Stimulated activated CD8-positive, alpha-beta memory T cell treated with anti-CD3 and anti-CD28 coated beads, Interleukin-15, amount 100 ng/mL, for 24 hours (primary cell): ENCODE data around the gene CRIP2.

Source experiments
- DNase-seq: peaks from one replicate; pipeline ENCODE4 v3.0.0-alpha.2; 2020; ENCODE audit warnings: low read depth

CRIP2 gene

DNA sequence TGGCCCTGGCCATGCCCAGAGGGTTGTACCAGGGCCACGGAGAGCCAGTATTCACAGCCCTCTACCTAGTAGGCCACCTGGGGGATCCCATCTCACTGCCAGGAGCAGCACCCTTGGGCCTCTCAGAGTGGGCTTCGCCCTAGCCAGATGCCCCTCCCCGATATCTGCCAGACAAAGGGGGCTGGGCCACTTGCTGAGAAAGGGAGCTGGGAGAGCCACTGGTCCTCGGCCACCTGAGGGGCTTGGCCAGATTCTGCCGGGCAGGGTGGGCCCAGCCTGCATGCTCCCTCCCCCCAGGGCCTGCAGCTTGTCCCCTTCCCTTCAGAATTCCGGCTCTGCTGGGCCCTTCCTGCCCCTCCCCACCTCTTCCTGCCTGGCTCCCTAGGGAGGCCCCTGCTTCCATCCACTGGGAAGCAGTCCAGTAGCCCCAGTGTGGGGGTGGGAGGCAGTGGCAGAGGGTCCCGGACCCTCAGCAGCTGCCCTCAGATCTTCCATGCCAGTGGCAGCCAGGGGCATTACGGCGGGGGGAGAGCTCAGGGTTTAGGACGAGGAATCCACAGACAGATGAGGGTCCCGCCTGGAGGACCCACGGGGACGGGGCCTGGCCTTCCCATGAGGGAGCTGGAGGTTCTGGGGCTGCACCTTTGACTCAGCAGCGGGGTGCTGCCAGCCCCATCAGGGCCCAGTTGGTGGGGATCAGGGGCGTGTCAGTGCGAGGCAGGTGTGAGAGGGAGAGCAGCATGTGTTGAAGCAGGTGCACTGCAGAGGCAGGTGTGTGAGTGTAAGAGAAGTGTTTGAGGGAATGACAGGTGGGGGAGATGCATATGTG, 2.4 kb downstream of the CRIP2 start:
- no peak for DNase-seq

DNA sequence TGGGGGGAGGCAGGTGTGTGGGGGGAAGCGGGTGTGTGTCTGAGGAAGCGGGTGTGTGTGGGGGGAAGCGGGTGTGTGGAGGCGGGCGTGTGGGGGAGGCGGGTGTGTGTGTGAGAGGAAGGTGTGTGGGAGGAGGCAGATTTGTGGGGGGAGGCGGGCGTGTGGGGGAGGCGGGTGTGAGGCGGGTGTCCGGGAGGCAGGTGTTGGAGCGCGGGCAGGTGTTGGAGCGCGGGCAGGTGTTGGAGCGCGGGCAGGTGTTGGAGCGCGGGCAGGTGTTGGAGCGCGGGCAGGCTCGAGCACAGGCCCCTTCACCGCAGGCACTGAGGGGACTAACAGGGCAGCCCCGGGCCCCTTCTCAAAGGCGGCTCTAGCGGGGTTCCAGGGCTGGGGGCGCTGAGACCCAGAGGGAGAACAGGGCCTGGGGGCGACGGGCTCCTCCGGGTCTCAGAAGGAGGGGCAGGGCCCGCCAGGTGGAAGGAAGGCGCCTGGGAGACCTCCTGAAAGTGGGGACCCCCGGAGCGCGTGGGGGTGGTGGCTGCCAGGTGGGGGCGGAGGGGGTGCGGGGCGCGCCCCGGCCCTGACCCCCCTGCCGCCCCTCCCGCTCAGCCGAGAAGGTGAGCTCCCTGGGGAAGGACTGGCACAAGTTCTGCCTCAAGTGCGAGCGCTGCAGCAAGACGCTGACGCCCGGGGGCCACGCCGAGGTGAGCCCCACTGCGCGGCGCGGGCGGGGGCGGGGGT, 3.2 kb downstream of the CRIP2 start:
- DNase-seq, result no peak

DNA sequence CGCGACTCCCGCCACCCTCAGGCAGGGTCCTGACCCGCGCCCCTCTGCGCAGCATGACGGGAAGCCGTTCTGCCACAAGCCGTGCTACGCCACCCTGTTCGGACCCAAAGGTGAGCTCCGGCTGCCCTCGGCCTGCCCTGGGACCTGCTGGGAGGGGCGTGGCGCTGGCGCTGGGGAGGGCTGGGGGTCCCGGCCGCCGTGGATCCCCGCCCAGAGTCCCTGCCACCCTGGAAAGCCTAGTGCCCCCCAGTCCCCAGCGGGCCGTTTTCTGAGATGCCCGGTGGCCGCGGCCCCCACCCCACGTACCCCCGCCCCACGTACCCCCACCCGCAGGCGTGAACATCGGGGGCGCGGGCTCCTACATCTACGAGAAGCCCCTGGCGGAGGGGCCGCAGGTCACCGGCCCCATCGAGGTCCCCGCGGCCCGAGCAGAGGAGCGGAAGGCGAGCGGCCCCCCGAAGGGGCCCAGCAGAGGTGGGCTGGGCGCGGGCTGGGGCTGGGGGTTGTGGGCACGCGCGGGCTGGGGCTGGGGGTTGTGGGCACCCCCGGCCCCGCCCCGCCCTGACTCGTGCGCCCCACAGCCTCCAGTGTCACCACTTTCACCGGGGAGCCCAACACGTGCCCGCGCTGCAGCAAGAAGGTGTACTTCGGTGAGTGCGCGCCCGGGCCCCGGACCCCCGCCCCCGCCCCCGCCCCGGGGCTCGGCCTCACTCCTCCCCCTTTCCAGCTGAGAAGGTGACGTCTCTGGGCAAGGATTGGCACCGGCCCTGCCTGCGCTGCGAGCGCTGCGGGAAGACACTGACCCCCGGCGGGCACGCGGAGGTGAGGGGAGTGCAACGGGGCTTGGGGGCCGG, 4.0 kb downstream of the CRIP2 start:
- DNase-seq, result no peak

DNA sequence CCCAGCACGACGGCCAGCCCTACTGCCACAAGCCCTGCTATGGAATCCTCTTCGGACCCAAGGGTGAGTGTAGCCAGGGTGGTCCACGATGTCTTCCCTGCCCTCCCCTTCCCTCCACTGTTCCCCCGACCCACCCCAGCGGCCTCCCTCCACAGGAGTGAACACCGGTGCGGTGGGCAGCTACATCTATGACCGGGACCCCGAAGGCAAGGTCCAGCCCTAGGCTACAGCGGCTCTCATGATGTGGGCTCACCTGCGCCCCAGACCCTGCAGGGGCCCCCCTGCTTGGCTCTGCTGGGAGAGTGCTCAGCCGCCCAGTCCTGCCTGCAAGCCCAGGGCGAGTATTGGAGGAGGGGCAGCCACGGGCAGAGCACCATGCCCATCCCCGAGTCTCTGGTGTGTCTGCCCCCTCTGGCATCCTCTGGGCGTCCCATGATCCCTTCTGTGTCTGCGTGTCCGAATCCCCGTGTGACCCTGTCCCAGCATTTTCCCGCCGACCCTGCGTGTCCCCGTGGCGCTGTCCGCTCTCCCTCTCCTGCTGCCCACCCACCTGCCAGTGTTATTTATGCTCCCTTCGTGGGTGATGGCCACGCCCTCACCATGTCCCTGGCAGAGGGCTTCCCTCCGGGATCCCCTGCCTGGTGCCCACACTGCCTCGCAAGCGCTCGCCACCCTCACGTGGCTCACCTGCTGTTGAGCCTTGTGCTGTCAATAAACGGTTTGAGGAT, 5.0 kb downstream of the CRIP2 start:
- DNase-seq, result no peak

DNA sequence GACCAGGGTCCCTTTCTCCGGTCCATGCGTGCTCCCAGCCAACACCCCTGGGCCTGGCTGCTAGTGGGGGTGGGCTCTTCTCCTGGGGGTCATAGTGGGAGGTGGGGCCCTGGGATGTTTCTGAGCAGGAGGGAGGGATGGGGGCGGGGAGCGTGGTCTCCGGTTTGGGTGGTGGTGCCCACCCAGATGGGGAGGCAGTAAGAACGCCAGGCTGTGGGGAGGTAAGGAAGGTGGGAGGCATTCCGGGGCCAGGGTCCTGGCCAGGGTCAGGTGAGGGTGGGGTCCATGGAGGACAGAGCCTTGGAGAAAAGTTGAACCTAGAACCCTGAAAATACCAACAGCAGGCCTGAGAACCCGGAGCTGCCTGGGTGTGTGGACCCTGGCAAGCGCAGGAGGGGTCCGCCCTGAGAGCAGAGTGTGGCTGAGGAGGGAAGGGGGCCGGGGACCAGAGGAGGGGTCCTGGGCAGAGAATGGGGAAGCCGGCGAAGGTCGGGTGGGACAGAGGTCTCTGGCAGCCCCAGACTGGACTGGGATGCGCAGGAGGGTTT, 5.7 kb downstream of the CRIP2 start:
- DNase-seq, result no peak

DNA sequence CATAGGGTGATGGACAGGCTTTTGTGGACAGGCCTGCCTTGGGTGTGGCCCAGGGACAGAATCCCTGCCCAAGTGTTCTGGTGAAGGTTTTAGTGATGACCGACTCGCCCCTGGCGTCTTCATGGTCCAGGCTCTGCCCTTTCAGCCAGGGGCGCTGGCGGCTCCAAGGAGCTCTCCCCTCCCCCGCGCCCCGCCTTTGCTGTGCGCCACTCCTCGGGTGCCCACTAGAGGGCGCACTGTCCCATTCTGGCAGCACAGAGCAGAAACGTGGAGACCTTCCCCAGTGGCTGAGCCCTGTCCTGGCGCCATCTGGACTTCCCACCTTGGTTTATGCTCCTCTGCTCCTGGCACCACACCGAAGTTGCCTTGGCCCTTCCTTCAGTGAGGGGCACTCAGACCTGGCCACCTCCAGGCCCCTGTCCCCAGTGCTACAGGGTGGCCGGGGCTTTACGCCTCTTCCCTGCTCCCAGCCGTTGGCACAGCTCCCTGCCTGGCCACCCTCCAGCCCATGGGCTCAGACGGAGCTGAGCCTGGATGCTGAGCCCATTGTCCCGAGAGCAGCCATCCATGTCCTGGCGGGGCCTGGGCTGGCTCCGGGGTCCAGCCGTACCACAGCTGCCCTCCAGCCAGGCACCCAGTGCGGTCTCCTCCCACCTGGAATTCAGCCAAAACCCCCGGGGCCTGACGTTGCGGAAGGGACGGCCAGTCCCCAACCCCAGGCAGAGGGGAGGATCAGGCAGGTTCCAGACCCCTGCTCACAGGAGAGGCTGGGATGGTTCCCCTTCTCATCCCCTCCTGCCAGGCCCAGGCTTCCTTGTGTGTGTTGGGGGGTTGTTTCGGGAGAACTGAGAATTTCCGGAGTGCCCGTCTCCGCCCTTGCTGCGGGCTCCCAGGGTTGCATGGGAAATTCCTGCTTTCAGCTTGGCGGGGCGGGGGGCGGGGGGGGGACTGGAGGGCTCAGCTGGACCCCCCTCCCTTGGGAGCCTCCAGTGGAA, 6.5 kb downstream of the CRIP2 start:
- DNase-seq, result peak; percentile 87

DNA sequence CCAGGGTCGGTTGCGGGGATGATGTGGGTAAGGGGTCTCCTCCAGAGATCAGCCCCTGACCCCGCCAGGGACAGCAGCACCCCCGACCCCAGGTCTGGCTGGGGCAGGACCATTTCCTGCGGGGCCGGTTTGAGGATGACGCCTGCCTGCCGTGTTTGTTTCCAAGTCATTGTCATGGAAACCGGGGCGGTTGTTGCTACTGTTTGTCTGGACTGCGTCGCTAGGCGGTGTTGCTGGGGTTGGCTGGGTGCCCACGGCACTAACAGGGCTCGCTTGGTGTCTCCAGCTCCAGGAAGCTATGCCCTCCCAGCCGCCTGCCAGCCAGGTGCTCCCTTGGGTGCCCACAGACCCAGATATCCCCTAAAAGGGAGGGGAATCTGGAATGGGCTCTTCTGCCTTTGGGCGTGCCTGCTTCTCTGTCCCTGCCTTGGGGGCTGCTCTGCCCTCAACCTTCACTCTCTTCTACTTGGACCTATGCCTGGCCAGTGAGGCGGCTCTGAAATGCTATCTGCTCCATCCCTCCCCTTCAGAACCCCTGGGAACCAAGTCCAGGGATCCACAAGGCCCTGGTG, 7.4 kb downstream of the CRIP2 start:
- peak; percentile 67 for DNase-seq

DNA sequence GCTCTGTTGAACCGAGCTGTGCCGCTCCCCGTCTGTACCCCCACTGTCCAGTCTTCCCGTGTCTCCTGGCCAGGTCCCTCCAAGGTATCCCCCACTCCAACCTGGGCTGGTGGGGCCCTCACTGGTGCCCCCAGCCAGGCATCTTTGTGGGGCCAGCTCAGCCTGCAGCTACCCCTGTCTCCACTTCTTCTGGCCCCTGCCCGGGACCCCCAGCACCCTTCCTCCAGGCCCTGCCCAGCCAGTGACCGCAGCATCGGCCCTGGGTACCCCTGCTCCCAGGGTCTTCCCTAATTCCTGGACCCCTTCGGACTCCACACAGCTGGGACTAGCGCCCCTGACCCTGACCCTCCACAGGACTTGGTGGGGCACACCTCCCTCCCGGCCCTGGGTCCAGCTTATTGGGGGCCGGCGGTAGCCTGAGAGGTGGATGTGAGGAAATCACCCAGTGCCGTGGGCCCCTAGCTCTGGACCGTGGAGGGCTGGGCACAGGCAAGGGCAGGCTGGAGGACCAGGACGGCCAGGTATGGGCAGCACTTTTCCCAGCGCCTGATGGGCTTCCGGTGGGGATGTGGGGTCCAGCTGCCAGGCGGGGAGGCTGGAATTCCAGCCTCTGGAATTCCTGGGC, 8.0 kb downstream of the CRIP2 start:
- DNase-seq, result no peak

DNA sequence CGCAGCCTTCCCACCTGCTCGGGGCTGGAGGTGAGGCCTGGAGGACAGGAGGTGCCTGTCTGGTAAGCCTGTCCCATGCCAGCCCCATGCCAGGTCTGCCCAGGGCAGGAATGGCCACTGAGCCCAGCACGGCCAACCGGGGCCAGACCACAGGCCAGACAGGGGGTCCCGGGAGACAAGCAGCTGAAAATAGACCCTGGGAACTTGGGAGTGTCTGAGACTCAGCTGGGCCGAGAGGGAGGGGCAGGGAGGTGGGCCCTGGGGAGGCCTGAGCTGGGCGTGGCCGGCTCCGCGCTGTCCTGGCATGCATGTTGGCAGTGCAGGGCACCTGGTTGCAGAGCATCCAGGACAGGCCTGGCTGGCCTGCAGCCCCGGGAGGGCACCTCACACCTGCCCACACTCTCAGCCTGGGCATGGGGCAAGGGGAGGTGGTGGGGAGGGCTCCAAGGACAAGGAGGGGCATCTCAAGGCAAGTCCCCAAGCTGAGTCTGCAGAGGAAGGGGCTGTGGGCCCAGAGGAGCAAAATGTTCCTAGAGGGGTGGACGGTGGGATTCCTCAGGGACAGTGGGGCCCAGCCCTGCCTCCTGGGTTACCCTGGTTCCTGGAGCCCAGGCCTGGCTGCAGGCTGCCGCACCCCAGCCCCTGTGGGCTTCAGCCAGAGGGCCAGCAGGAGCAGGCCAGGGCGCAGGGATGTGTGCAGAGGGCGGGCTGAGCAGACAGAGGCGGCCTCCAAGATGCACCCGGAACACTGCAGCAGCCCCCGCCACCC, 8.9 kb downstream of the CRIP2 start:
- no peak for DNase-seq

DNA sequence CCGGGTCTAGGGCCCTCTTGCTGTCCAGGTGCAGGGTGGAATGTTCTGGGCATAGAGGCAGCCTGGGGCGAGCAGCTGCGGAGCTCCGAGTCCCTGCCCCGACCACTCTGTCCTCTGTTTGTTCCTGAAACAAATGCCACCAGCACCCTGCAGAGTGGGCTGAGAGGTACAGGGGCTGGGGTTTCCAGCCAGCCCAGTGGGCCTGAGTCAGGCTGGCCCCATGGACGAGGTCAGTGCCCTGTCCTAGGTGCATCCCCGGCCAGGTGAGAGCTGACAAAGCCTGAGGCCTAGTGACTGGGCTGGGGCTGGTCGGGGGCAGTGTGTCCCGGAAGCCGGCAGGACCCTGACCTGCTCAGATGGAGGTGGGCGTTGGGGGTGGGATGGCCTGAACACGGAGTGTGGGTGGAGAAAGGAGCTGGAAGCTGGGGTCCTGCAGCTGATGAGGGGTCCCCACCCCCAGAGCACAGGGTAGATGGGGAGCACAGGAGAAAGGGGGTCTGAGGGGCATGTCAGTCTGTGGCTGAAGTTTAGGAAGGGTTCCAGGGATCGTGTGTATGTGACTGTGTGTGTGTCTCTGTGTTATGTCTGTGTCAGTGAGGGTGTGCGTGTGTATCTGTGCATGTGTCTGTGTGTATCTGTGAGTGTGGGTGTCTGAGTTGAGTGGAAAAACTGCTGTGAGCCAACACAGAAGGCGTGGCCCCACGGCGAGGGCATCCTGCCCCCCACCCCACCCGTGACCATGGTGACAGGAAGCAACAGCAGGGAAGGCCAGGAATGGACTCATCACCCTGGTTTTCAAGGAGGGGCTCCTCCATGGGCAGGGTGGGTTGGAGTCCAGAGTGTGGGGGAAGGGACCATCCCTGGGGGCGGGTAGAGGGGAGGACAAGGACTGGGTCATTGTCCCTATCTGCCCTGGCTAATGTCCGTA, 9.7 kb downstream of the CRIP2 start:
- DNase-seq, result no peak

DNA sequence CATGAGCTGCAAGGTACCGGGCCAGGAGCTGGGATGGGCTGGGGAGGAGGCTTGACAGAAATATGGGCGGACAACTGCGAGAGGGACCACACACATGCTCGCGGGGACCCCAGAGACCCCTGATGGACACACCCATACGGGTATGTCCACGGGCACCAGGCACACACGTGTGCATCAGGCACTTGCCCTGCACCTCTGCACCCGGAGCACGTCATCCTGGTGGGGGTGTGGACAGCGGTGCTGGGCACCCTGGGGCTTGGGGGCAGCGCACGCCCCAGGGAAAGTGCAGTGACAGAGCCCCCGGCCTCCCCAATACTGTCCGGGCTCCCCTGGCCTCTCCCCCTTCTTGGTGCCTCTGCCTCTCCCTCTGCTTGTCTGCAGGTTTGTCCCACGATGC, 10.4 kb downstream of the CRIP2 start:
- no peak for DNase-seq

DNA sequence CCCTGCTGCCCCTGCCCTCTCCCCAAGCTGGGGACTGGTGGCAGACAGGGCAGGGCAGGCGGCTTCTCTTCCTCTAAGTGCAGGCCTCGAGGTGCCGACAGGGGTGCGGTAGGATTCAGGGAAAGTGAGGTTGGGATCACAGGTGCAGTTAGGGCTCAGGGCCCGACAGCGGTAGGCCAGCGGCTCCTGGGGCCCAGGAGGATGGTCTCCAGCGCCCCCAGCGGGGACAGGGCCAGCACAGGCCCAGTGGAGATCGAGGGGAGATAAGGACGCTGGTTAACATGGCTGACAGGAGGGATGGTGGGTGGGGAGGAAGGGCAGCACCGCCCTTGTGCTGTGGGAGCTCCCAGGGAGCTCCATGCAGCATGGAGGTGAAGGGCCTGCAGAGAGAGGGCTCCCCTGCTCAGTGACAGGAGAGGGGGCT, 11.1 kb downstream of the CRIP2 start:
- DNase-seq, result no peak

DNA sequence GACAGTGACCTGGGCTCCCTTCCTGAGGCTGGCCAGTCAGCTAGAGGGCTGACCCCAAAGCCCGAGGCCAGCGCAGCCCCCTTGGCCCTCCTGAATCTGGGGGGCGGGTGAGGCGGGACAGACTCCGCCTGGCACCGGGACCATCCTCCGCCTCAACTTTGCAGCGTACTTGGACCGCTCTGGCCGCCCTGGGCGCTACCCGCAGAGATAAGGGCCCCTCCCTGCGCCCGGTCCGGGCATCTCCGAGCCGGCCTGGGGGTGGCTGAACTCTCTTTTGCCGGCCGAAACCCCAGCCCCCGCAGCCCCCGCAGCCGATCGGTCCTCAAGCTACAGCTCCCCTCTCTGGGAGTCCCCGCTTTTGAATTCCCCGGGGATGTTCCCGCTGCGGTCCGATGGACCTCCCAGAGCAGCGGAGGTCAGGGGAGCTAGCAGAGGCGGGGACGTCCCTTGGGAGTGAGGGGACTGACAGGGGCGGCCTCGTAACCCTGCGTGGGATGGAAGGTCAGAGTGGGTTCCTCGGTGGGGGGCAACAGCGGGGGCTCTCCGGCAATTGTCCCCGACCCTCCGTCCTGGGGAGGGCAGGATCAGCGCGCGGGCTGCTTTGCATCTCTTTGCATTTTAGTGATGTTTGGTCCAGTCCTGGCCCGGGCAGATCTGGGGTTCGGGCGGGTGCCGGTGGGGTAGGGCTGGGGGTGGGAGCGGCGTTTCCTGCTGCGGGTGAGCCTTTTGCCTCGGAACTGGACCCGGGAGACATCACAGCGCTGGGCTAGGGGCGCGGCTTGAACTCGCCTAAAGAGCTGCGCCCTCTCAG, 11.7 kb downstream of the CRIP2 start, which contains the start of gene CRIP1:
CRIP1 (plus strand) TSS at position 724 of the 811 bp plus-strand sequence. CDS start 374 bp downstream, outside the sequence.
- DNase-seq, result no peak

DNA sequence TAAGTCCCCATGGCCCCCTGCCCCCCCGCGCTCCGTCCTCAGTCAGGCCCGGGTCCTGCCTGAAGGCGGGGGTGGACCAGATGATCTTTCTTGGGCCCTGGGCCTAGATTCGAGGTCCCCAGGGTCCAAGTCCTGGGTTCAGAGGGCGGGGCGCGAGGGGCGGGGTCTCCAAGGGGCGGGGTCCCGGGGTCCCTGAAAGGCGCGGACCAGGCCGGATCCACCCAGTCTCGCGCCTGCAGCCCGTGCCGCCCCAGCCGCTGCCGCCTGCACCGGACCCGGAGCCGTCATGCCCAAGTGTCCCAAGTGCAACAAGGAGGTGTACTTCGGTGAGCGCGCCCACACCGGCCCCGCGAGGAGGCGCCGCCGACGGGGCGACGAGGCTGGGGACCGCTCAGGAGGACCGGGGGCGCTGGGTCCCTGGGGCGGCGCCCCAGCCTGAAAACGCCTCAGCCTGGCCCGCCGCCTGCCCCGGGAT, 12.4 kb downstream of the CRIP2 start:
- DNase-seq, result no peak

DNA sequence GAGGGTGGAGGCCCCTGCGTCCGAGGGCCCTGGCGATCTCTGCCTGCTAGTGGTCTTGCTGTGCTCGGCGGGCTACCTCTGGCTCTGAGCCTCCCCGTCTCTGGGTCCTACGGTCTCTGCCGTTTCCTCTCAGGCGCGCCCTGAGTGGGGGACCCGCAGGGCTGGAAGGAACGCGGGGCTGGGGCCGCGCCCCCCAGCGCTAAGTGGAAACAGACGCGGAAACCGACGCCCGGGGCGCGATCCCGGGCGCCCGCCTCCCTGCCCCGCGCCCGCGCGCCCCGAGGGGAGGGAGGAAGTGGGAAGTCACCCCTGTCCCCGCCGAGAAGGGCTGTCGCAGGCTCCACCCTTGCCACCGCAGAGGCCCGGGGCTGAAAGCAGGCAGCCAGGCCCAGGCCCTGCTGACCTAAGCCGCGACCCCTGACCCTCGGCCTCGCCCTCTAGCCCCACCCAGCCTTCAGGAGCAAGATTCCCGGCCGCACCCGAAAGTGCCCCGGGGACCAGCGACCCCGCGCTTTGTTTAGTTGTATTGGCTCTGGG, 12.9 kb downstream of the CRIP2 start:
- DNase-seq, result no peak
